HG03060 (cell line): Measurements from ENCODE around the gene CEP83.
"Not testable (repeated sequence)": the region's sequence is repeated elsewhere in the genome, so short reads cannot be mapped to it uniquely, and the experiment has no call there.

Experiments
- ATAC-seq: cut with Tn5 transposase; IDR thresholded peaks from one replicate; pipeline ENCODE4 v1.9.1; 2021; ENCODE audit warnings: low read depth, moderate number of reproducible peaks; ENCODE audit not compliant: unreplicated experiment

The CEP83 gene

GRCh38 chr12:94435511-94435927 lies 24.1 kb downstream of the CEP83 start:
- no peak for ATAC-seq

- ATAC-seq = no peak
Measured at GRCh38 chr12:94434171-94434570, 25.5 kb downstream of the CEP83 start.

- no peak for ATAC-seq
Measured at GRCh38 chr12:94433744-94434143, 25.9 kb downstream of the CEP83 start.

GRCh38 chr12:94430304-94430703 lies 29.4 kb downstream of the CEP83 start:
- ATAC-seq = no peak

- ATAC-seq = no peak
Measured at GRCh38 chr12:94429633-94430032, 30.0 kb downstream of the CEP83 start.

- ATAC-seq = no peak
Measured at GRCh38 chr12:94429191-94429590, 30.5 kb downstream of the CEP83 start.

DNA sequence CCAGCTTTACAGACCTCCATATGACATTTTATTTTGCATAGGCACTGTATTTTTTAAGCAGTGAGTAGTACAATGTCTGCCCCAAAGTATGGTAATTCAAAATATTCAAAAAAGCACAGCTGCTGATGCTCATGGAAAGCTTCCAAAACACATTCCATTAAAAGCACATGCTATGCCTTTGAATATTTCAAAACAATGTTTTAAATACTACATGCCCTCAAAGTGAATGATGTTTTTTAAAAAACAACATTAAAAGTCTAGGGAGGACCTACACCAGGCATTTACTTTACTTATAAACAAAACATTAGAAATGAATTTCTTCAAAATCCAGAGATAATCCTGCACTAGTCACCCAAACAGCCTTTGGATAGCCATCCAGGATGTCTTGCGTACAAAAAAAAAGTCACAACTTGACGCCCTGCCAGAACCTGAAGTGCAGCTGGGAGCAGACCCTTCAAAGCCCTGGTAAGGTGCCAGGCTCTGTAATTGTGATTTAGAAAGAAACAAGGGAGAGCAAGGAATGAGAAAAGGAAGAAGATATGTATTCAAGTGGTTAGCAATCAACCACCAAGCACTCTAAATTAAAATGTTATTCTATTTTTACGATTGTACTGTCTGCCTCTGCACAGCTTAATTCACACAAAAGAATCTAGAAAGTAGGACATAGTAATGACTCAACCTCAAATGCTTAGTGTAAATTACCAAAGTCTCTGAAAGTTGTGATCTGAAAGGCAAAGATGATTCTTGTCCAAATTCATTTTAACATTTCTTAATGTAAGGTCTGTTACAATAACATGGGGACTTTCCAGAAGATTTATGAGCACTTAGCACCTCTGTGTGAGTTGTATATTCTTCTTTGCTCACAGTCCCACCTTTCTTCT lies 31.9 kb downstream of the CEP83 start:
- no peak for ATAC-seq

GRCh38 chr12:94426049-94426448 lies 33.6 kb downstream of the CEP83 start:
- ATAC-seq = no peak

GRCh38 chr12:94424830-94425229 lies 34.8 kb downstream of the CEP83 start:
- ATAC-seq = not testable (repeated sequence)

- ATAC-seq = no peak
Measured at GRCh38 chr12:94421868-94422740, 37.6 kb downstream of the CEP83 start.

DNA sequence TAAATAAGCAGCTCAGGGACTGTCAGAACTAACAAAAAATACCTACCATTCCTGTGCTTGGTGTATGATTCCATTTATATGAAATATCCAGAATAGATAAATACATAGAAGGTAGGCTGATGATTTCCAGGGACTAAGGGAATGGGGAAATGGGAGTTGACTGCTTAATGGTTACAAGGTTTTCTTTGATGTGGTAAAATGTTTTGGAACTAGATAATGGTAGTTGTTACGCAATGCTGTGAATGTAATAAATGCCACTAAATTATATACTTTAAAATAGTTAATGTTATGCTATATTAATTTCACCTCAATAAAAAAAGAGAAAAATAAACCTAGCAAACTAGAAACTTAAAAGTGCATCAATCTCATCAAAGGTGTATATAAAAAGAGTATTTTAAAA lies 41.1 kb downstream of the CEP83 start:
- ATAC-seq = no peak

DNA sequence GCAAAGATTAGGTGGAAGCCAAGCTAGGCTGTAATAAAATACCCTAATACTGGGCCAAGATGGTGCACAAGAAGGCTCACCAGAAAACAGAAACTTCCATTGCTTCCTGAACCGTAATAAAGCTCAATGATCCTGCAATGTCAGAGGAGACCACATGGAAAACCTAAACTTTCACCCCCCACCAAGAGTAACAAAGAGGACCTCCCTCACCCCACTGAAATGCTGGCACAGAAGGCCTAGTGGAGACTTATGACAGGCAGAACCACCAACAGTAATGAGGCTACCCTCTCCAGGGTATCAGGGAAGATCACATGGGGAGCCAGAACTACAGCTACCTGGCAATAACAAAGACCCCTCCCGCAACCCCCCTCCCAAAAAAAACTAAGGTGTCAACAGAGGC lies 43.1 kb downstream of the CEP83 start:
- no peak for ATAC-seq

GRCh38 chr12:94415066-94415465 lies 44.6 kb downstream of the CEP83 start:
- ATAC-seq = no peak

- peak; percentile 66 for ATAC-seq
Measured at GRCh38 chr12:94405413-94406116, 54.1 kb downstream of the CEP83 start.

GRCh38 chr12:94404854-94405253 lies 54.8 kb downstream of the CEP83 start:
- no peak for ATAC-seq

DNA sequence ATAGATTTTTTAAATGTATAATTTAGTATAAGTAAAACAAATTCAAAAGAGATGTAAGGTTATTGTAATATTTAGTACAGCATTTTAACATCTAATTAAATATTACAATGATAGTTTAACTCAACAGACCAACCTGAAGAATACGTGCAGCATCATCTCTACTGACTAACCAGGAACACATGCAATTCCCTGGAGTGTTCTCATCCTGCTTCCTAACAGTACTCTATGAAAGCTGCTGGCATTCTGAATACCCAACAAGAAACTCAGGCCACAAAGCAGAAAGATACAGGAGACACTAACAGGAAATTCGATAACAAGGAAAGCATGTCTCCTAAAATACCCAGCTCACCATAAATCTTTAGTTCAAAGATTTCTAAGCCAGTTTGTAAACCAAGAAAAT lies 58.3 kb downstream of the CEP83 start:
- no peak for ATAC-seq

GRCh38 chr12:94398685-94399084 lies 61.0 kb downstream of the CEP83 start:
- not testable (repeated sequence) for ATAC-seq

DNA sequence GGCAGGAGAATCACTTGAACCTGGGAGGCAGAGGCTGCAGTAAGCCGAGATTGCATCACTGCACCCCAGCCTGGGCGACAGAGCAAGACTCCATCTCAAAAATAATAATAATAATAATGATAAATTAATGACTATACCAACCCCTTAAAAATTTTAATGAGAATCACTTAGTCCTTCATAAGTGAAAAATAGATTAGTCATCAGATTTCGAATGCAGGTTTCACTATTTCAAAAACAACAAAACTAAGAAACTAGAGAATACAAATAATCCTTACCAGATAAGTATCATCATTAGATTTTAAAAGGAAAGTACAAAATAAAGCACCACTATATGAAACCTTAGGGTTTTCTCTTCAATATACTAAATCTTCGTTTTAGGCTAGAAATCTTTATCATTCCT lies 62.3 kb downstream of the CEP83 start:
- no peak for ATAC-seq

DNA sequence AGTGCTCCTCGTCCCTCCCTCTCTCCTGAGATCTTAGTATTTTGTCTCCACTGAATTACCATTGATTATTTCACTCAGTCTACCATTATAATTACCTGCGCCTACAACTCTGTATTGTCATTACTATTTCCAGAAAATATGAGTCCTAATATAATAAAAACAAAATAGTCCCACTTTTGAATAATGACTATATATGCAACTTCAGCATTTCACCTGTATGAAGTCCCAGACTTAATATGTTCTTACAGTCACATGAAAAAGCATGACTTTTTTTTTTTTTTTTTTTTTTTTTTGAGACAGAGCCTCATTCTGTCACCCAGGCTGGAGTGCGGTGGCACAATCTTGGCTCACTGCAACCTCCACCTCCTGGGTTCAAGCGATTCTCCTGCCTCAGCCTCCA lies 63.7 kb downstream of the CEP83 start:
- ATAC-seq = not testable (repeated sequence)

DNA sequence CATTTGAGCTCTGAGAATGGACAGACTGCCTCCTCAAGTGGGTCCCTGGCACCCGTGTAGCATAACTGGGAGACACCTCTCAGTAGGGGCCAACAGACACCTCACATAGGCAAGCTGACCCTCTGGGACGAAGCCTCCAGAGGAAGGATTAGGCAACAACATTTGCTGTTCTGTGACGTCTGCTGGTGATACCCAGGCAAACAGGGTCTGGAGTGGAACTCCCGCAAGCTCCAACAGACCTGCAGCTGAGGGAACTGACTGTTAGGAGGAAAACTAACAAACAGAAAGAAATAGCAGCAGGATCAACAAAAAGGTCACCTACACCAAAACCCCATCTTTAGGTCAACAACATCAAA lies 69.6 kb downstream of the CEP83 start:
- ATAC-seq = no peak
